Lung (tissue), 12 donors: ENCODE results near the gene GLYATL1. TPM values are rescaled to one million over a fixed set of nuclear protein-coding genes. Genes with fewer than 3 reads are reported as not detected.

Experiments
- ATAC-seq: fragments of 200-7000 bp; cut with Tn5 transposase; one replicate; pipeline ENCODE4 v1.9.1; 2020; ENCODE audit warnings: moderate number of reproducible peaks; ENCODE audit not compliant: insufficient read depth, low FRiP score
- DNase-seq, 3 donors: peaks; one replicate each; pipeline ENCODE4 v3.0.0-alpha.2; 2013 to 2017
- H3K27ac ChIP-seq, 2 donors: one replicate each; pipeline ENCODE4 v1.5.1; 2013; ENCODE audit warnings: mild to moderate bottlenecking in 2 of 2, moderate library complexity in 2 of 2, control low read depth in 1 of 2, inconsistent platforms in 1 of 2, low read depth in 1 of 2, low read length in 1 of 2
- H3K27me3 ChIP-seq, 3 donors: one replicate each; pipeline ENCODE4 v1.5.1; 2013; ENCODE audit warnings: low read length in 2 of 3; ENCODE audit not compliant: control insufficient read depth in 3 of 3, insufficient read depth in 3 of 3
- H3K36me3 ChIP-seq, 4 donors: one replicate each; pipeline ENCODE4 v1.5.1; 2013; ENCODE audit warnings: low read length in 4 of 4, mild to moderate bottlenecking in 1 of 4, moderate library complexity in 1 of 4; ENCODE audit not compliant: control insufficient read depth in 4 of 4, insufficient read depth in 4 of 4
- H3K4me1 ChIP-seq, 5 donors: one replicate each; pipeline ENCODE4 v1.5.1; 2013; ENCODE audit warnings: low read length in 5 of 5, mild to moderate bottlenecking in 2 of 5, moderate library complexity in 1 of 5; ENCODE audit not compliant: control insufficient read depth in 5 of 5, insufficient read depth in 5 of 5
- H3K4me3 ChIP-seq: one replicate; pipeline ENCODE4 v1.5.1; 2013; ENCODE audit warnings: mild to moderate bottlenecking, control low read depth, moderate library complexity
- H3K9ac ChIP-seq, 2 donors: one replicate each; pipeline ENCODE4 v1.5.1; 2013; ENCODE audit warnings: low read length in 2 of 2, control low read depth in 1 of 2; ENCODE audit not compliant: insufficient read depth in 1 of 2
- H3K9me3 ChIP-seq, 4 donors: one replicate each; pipeline ENCODE4 v1.5.1; 2013; ENCODE audit warnings: low read length in 3 of 4, mild to moderate bottlenecking in 1 of 4, moderate library complexity in 1 of 4; ENCODE audit not compliant: control insufficient read depth in 4 of 4, insufficient read depth in 3 of 4
- CTCF ChIP-seq: IDR thresholded peaks from 2 replicates; pipeline ENCODE4 v1.5.1; 2012; ENCODE audit warnings: mild to moderate bottlenecking; ENCODE audit errors: control extremely low read depth, extremely low read depth
- WGBS, 2 donors: extraction: QIAGEN DNeasy Blood & Tissue Kit; methylation state at CpG; one replicate each; pipeline ENCODE4 v1.1.7; 2013; 5-methylcytosine and 5-hydroxymethylcytosine counted together
- polyA plus RNA-seq, 2 donors: library from polyadenylated mRNA; stranded (reverse); fragments of 200-250 nt; gene quantifications; one replicate each; pipeline ENCODE4 v1.2.1, GENCODE V29; 2013
- total RNA-seq, 2 donors: library from RNA; depleted of rRNA in 1 of 2; stranded (reverse); fragments of >200 nt in 1 of 2; gene quantifications; one replicate each; pipeline ENCODE4 v1.2.1, GENCODE V29; 2014 to 2021
- donor health status: control.
- donor health status: control.
- donor health status: Bipolar disorder and iron deficiency.
- donor health status: healthy.
- donor health status: DM: yes; HTN: yes; CAD: no.

Gene GLYATL1
- total and polyA plus RNA-seq, 4 donors = 0.05 to 1.8 (median 0.31) TPM; not detected in 1

DNA sequence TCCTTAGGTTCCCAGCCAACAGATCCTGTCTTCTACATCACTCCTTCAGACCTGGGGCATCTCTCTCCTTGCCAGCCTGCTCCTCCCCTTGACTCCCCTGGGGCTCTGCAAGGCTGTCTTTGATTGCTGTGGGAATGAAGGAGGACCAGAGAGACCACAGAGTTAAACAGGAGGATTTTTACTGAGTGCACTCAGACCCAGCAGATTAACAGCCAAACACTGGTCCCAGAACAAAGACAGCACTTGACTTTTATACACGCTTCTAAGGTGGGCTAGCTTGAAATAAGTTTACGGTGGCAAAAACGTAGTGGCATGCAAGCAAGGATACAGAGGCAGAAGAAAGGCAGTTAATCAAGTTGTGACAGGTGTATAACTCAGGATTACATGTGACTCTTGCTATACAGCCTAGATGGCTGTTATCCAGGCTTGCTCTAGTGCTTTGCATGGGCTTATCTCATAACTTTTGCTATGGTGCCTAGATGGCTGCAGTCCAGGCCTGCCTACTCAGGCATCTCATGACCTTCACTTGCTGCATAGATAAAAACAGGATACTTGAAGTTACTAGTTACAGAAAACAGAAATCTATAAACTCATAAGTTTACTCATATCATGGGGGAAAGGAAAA is 22.0 kb upstream of the GLYATL1 start:
- TF ChIP-seq CTCF = no peak
- DNase-seq (no peak), ATAC-seq (no peak)
- WGBS, 2 donors = 90 to 96% methylated on average over 3 of the region's 3 CpGs
- H3K9me3 ChIP-seq = peaks cover 0 to 15% (median 9%) of the 10 kb centered on the region in 4 donors
- no peaks in the 10 kb centered on the region for H3K36me3 ChIP-seq
- peaks cover 0 to under 1% (median 0%) of the 10 kb centered on the region in 3 donors for H3K27me3 ChIP-seq
- no peak overlapping the region for H3K4me3 ChIP-seq
- peaks cover 0 to 17% (median 0%) of the 10 kb centered on the region in 5 donors for H3K4me1 ChIP-seq
- H3K27ac ChIP-seq = no peak overlapping the region
- no peak overlapping the region for H3K9ac ChIP-seq

DNA sequence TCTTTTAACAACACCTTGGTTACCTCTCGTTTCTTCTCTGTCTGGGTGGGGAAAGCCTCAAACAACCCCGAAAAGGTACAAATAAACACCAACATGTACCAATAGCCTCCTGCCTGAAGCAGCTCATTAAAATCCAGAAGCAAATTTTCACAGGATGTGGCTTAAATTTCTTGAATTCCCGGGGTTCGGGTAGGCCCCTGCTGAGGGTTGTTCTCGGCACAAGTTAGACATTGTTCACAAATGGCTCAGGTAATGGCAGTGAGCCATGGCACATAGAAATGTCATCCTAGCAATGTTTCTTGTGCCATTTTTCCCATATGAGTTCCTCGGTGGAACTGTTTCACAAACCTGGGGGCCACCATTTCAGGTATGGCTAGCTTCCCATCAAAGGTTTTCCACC is 19.7 kb upstream of the GLYATL1 start:
- H3K4me3 ChIP-seq = no peak overlapping the region
- WGBS, 2 donors = 90 to 93% methylated on average over 6 of the region's 6 CpGs
- H3K9me3 ChIP-seq = peaks cover 0 to 15% (median 9%) of the 10 kb centered on the region in 4 donors
- H3K9ac ChIP-seq = no peak overlapping the region
- H3K4me1 ChIP-seq = peaks cover 0 to 18% (median 0%) of the 10 kb centered on the region in 5 donors
- no peaks in the 10 kb centered on the region for H3K36me3 ChIP-seq
- no peak for TF ChIP-seq CTCF
- H3K27me3 ChIP-seq = no peaks in the 10 kb centered on the region
- DNase-seq = no peak
- H3K27ac ChIP-seq = no peak overlapping the region
- ATAC-seq = no peak

DNA sequence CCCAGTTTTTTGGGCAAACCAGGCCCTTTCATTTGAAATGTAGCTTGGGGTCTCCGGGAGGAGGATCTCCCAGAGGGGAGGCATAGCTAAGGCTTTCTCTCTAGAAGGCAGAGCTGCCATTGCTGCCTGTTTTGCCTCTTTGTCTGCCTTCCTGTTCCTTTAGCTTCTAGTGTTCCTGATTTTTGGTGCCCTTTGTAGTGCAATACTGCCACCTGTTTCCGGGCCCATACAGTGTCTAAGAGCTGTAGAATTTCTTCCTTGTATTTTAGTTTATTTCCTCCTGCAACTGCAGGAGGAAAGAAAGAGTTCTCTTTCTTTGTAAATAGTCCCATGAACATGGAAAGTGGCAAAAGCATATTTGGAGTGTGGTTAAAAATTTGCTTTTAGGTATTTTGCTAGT is 19.3 kb upstream of the GLYATL1 start:
- peak in 1 of 3 donors; percentile 28 for DNase-seq
- Histone ChIP-seq H3K27ac (no peak overlapping the region), H3K9ac (no peak overlapping the region), H3K27me3 (no peaks in the 10 kb centered on the region), H3K4me3 (no peak overlapping the region), H3K36me3 (no peaks in the 10 kb centered on the region), H3K9me3 (peaks cover 0 to 15% (median 9%) of the 10 kb centered on the region in 4 donors), H3K4me1 (peaks cover 0 to 18% (median 0%) of the 10 kb centered on the region in 5 donors)
- 70 to 72% methylated on average over 2 of the region's 2 CpGs for WGBS, 2 donors
- TF ChIP-seq CTCF = no peak
- no peak for ATAC-seq
